NCI-H128 (cell line): Measurements from ENCODE around the gene LRRN3.

ENCODE experiments used
- DNase-seq: peaks from one replicate; lab custom pipeline; 2025; ENCODE audit not compliant: unreplicated experiment; lab: John Stamatoyannopoulos, UW

The LRRN3 gene

DNA sequence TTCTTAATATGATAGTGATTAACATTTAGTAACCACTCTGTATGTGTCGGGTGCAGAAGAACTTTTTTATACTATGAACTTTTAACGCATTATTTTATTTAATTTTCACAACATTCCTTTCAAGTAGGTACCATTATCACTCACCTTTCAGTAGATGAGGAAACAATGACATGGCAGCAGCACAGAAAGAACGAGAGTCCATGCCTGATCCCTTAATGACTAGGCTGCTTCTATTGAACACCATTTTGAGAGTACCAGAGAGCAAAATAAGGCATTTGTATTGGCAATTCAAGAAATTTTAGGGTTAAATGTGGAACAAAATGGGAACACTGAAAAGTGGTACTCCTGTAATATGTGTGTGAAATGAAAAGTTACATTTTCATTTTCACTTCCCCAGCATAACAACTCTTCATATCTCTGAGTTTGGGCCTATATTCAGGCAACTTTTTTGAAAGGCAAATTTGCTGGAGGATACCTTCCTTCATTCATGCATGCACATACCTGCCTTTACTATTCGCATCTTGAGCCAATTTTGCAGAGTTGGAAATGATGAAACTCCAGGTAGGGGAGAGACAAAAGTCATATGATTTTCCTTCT, 12.8 kb downstream of the LRRN3 start:
- no peak for DNase-seq

DNA sequence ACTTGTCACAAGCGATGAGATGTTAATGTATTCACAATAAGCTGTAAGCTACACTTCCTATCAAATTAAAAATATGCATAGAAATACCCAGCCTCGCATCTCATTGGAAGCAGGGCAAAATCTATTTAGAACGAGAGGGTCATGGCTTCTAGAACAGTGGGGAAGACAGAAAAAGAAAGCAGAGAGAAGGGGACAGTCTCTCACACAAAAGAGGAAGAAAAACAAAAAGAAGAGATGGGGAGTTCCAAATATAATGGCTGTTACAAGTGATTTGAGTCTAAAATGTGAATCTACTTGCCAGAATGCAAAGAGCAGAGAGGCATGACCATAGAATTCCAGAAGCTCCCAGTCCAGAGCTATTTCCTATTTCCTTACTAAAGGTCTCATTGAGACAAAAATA, 13.8 kb downstream of the LRRN3 start:
- DNase-seq = no peak

DNA sequence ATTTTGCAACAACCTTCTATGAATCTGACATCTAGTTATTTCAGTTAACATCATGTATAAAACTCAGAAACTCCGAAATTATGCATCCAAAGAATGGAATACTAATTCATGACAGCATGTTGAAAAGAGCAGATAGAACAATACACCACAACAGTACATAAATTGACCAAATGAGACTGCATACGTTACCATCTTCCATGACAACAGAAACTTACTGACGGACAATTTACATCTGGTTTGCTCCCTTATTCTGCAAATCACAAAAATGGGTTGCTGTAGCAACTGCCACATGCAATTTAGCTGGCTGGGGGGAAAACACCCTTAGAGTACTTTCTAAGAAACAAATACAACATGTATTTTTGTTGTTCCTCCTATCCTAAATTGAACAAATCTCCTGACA, 14.3 kb downstream of the LRRN3 start:
- no peak for DNase-seq

DNA sequence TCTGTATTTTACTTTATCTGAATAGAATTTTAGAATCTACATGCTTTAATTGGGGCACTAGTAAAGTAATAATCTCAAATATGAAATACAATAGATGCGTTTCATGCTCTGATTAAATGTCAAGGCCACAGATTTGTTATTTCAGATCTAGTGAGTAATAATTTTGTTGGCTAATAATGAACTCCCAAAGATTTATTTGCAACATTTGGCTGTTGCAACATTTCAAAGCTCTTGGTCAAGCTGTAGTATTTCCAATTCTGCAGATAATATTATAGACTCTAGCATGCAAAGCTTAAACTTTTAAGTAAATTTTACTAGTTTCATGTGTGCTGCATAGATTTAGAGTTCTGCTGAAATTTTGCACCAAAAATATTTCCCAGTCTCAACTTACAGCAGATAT, 16.7 kb downstream of the LRRN3 start:
- no peak for DNase-seq

DNA sequence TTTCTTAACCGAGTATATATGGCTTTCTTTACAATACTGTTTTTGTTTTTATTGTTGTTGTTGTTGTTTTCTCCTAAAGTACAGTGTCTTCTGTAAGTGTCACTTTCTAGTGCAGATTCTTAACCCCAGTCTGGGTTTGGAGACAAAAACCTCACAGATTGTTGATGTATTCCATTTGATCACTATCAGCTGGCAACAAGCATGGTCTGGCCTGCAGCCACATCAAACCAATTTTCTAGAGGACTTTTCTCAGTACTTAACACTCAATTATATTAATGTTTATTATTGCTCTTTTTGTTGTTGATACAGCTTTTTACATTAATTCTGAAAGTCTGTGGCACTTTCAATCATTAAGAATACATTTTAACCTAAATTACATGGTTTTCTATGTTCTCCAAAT, 17.1 kb downstream of the LRRN3 start:
- no peak for DNase-seq

DNA sequence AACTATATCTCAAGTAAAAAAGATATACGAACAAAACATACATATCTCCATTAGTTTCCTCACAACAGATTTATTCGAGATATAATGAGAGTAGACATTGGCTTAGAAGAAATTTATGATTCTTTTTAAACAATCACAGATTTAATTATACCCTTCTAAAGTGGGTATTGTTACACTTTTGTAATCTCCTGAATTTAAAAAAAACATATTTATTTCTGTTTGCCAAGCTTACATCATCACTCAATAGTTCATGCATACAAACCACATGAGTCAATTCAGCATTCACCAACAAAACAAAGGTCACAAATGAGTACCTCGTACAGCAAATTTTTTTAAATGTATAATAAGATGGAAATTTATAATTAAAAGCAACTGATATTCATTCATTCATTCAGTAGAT, 17.6 kb downstream of the LRRN3 start:
- DNase-seq = no peak

DNA sequence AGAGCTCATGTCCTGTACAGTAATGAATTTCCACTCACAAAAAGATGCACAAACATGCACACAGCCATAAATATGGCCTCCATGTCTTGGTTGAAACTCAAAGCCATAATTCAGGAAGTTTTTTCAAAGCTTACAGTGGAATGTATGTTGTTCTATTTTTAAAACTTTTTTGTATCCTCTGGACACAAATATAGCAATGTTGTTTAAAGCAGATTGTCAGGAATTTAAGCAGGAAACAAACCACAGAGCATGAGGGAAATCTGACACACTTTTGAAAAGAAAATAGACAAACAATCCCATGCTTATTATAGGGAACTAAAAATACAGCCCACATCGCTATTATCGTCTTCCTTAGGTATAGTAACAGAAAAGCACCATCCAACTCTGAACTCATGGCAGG, 21.5 kb downstream of the LRRN3 start:
- DNase-seq = no peak

DNA sequence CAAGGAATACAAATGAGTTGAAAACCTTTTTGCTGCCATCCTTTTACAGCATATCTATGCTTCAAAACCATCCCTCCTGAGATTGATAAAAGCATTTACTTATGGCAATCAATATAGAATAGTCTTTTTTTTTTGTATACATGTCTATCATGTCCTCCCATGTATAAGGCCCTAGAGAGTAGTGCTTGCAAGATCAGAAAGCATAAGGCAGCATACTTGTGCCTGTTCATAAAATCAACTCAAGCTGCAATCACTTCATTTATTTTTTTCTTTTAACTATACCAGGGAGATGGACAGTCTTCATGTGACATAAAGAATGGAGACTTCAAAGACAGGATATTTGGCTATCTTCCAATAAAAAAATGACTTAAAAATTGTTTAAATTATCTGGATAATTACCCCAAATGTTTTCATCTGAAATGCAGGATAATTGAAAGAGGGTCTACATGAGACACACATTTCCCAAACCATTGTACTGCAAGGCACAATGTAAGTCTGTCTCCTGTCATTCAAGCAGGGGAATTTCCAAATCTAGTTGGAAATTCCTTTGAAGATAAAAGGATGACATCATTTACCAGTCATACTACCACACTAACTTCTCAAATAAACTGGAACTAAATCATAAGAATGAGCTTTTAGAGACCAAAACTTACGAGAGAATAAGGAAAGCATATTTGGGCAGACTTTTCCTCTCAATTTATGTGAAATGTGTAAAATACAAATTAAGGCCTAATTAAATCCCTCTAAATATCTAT, 22.5 kb downstream of the LRRN3 start:
- no peak for DNase-seq

DNA sequence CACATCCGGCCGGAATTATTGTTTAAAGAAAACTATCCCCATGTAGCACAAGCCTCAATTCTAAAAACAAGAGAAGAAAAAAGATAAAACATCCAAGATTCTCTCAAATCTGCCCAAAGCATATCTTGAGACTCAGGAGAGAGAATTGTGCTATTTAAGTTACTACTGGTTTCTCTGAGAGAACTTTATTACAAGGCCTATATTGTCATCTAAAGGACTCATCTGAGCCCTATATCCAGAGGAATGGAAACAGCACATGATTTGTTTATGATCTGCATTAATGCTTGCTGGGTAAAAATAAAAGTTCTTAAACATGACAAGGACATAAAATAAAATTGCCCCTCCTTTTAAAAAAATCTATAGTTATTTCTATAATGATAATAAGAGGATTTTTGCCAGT, 25.0 kb downstream of the LRRN3 start:
- no peak for DNase-seq

DNA sequence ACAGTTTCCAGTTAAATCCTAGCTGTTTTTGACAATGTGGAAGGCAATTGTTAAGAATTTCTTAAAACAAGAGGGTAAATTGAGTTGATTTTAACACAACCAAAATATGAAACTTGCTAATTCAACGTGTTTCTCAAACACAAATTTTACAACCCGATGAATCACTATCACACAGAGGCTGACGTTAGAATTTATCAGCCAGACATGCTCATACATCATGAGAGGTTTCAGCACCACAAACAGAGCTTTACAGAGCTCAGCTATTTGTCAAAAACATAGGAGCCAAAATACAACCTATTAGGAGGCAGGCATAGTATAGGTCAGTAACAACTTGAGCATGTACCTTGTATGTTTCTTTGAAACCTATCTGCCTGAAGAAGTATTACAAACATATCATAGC, 36.1 kb downstream of the LRRN3 start:
- no peak for DNase-seq

DNA sequence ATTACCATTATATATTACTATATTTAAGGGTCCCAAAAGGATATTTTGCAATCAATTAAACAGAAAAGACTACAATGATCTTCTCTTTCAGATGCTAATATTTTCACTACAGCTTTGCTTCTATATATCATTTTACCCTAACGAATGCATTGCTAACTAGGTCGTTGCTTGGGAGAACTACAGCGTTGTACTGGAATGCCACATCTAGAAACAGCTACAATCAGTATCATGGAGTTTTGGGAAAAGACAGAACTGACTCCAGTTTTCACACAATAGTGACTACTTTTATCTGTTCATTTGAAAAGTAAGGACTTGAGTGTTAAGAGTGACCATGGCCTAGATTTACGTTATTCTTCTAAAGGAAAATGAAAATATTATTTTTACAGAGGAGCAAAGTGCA, 38.5 kb downstream of the LRRN3 start:
- DNase-seq = no peak

DNA sequence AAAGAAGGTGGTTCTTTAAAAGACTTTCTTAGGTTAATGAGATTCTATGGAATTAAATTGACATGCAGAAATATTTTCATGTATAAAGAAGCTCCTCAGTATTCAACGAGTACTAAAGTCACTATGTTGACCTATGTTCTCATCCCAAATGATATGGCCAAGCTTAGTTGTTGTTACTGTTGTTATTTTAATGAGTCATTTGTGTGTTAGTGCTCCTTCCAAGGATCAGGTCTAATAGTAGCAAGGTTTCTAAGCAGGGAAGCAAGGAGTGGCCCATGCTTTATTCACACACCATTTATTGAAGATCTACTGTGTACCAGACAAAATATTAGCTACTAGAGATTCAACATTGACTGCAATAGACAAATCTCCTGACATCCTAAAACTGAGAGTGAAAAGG, 41.9 kb downstream of the LRRN3 start:
- no peak for DNase-seq

DNA sequence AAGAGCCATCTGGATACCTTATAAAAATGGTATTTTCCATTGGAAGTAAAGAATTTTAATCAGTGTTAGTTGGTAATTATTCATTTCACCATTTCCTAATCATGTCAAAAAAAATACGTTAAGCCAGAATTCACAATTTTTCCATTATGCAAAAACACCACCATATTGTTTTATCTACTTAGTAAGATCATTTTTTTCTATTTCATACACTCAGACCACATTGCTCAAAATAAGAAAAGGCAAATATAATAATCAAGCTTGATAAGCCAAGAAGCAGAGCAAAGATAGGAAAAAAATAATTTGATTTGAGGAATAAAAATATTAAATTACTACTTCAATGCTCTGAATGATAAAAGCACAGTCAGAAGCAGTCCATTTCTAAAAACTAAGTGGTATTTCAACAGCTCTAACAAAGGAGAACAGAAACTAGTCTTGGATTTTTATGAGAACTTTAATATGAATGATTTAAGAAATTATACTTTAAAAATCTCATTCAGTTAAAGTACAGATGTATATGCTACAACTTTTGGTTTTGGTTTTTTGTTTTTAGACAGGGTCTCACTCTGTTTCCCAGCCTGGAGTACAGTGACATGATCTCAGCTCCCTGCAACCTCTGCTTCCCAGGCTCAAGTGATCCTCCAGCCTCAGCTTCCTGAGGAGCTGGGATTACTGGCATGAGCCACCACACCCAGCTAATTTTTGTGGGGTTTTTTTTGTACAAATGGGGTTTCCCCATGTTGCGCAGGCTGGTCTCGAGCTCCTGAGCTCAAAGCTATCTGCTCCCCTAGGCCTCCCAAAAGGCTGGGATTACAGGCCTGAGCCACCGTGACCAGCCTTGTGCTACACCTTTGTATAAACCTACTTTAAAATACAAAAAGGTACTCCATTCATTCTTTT, 46.6 kb downstream of the LRRN3 start:
- no peak for DNase-seq

DNA sequence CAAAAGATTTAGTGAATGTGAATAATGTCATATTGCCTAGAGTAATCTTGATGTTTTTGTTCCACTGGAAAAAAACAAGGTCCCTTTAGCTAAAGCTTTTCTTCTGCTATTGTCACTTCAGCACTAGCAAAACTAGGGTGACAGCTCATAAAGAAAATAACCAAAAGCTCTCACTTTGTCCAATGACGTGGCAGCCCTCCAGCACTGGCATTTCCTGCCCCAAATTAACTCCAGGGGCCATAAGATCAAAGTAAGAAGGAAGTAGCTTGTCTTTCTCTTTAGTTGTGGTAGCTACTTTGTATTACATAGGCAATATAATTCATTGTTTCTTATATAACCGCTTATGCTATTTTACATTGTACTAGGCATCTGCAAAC, 47.3 kb downstream of the LRRN3 start:
- DNase-seq = no peak

DNA sequence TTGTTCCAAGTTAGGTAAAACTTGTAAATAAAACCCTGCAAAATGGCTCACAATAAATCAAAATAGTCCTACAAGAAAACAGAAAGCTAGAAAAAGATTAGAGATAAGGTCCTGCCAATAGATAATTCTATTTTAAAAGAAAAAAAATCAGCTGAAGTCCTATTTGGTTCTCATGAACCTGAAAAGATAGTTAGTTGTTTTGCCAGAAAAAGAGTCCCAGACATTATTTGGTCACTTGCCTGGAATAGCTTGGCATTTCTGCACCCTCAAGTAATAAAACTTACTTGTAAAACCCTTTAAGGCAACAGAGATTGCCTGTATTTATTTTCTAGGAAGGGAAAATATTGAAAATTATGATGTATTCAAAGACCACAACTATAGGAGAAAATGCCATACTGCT, 47.7 kb downstream of the LRRN3 start:
- DNase-seq = no peak

DNA sequence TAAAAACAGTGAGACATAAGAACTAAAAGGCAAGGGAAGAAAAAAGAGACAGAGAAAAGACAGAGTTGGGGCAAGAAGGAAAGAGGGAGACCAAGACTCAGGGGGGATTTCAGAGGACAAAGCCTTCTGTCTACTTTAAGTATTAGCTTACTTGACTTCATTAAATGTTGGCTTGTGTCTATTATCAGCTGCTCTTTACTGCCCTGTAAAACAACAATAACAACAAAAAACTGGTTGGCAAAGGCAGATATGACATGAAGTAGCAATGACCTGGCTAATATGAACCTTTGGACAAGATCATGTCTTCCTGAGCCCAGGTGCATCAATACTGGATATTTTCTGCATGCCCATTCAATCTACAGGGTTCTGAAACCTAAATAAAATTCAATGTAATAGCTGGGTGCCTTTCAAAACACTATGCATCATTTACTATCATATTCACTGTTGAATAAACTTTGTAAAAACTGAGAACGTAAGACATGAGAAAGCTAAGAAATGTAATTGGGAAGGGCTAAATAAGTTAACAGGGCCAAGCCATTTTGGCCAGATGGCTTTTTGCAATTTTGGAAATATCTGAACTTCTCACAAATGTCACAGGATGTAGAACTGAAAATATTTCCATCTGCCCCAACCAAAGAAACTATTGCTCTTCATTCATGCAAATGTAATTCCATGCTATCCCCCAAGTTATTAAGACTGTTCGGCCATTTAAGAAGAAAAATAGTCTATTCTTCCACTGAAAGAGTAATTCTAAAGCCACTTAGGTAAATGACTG, 49.4 kb downstream of the LRRN3 start:
- DNase-seq = no peak

DNA sequence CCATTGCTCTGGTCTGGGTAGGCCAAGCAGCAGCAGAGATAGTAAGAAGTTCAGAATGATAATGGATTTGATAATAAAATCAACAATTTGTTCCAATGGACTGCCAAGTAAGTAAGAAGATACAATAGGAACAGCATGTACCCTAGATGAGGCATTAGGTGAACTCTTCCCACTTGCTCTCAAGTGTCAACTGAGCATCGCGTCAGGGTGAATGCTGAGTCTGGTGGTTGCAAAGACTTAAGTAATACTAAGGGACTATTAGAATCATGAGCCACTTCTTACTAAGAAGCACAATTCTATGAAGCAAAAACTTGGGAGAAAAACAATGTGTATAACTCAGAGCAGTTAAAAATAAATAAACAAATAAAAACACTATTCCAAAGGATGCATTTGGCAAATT, 54.5 kb downstream of the LRRN3 start:
- no peak for DNase-seq

DNA sequence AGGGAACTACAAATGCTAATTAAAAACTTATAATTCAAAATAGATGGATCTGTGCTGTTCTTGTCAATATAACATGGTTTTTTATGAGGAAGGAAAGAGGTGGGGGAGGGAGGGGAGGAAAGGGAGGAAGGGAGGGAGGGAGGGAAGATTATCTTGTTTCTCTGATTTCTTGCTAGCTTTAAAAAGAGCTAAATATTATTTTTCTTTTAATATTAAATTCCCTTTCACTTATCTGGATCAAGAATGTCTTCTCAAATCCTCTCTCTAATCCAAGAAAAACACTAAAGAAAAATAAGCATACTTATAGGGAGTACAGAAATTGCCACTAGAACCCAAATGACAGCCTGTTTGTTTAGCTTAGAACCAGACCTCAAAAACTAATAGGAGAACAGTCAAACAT, 55.2 kb downstream of the LRRN3 start:
- DNase-seq = no peak

DNA sequence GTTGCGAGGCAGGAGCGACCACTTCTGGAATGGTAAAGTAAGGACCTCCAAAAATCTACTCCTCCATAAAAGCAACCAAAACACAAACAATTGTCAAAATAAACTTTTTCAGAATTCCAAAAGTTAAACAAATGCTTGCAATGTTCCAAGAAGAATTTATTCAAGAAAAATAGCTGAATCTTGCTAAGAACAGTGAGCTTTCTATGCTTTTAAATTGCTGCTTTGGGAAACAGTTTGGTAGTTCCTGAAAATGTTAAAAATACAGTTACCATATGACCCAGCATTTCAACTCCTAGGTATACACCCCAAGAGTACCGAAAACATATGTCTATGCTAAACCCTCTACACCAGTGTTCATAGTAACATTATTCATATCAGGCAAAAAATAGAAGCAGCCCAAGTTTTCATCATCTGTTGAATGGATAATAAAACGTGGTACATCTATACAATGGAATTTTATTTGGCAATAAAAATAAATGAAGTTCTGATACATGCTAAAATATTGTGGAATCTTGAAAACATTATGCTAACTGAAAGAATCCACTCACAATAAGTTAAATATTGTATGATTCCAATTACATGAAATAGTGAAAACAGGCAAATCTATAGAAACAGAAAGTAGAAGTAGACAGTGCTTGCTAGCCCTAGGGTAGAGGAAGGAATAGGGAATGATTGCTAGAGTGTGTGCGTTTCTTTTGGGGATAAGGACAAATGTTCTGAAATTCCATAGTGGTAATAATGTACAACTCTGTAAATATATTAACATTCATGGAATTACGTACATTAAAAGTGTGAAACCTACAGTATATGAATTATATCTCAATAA, 57.0 kb downstream of the LRRN3 start:
- DNase-seq = no peak

DNA sequence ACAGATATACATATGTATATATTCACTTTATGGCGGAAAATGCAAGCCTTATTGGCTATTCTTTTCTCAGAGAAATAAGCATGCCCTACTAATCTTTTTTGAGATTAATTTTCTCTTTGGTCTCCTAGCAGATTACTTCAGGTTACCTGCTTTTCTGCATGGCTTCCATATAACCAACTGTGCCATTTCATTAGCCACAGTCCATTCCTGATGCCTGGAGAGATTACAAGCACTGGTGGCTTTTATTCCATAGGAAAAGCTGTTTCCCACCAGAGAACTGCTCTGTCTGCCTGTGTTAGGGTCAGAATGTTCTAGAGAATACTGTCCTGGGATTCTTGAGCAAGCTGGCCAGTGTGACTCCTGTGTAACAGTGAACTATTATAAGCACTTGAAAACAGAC, 59.8 kb downstream of the LRRN3 start:
- DNase-seq = no peak

DNA sequence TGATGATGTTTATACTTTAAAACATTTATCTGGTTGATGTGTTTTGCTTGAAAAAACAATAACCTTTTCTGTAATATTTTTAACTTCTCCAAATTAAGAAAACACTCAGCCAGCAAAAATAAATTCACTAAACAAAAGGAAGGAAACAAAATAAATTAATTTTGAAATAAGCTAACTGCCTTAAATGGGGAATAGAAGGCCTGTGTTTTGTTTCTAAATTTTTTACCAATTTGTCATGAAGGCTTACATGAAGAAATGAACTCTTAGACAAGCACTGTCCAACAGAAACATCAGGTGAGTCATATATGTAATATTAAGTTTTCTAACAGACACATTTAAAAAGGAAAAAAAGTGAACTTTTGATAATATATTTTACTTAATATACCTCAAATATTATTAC, 68.5 kb downstream of the LRRN3 start:
- DNase-seq = no peak
